SIG-M5 treated with dmso at 0.1 percent for 504 hours (cell line): ENCODE results near the gene MUSK.

ENCODE experiments used
- DNase-seq: peaks from one replicate; lab custom pipeline; 2025; ENCODE audit not compliant: unreplicated experiment; lab: John Stamatoyannopoulos, UW

MUSK gene

DNA sequence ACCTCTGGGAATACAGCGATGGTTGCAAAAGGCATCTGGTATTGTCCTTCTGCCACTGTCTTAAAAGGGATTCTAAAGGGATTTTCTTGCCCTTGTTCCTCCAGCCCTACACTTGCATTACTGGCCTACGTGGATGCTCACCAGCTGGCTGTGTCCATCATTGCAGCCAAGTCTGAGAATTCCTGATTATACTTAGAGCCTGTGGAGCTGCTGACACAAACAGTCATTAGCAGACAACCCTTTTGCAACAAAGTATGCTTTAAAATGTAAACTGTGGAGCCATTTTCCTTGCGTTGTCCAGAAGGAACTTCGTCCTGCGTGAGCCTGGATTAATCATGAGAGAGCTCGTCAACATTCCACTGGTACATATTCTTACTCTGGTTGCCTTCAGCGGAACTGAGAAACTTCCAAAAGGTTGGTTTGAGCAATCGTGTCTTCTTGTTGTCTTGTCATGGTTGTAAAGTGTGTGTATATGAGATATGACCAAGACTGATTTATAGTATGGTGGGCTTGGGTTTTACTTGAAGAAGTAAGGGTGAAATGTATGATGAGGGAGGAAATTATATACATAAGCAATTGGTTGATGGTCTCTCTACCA is at the start of gene MUSK:
TSS of gene MUSK (plus strand) at position 222 of the 598 bp plus-strand sequence. CDS start at position 336, 114 bp downstream.
- no peak for DNase-seq

- no peak for DNase-seq
These were observed 48.8 kb upstream of the MUSK start for GRCh38 chr9:110619831-110620230.

- no peak for DNase-seq
These were observed 47.9 kb upstream of the MUSK start for GRCh38 chr9:110620726-110621125.

- no peak for DNase-seq
These were observed 46.2 kb upstream of the MUSK start for GRCh38 chr9:110622368-110622767.

DNA sequence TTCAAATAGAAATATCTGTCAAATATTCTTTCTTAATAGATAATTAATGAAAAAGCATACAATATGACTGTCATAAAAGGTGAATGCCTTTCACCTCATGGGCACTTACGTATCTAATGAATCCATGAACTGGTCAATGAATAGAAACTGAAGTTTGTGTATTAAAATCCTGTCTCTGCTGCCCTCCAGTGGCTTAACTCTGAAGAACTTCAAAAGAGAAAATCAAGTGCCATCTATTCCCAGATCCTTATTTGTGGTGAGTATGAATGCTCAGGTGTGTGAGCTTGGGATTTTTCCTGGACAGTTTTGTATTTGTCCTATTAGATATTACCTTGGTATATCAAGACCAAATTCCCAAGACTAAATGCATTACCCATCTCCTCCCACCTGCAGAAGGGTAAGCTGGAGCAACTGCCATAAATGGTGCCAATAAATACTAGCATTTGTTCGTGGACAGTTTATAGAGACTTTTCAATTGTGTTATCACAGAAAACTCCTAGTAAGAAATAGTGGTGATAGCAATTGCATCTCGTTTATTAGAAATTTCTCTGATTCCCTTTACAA is 45.0 kb upstream of the MUSK start:
- DNase-seq = peak; percentile 28

DNA sequence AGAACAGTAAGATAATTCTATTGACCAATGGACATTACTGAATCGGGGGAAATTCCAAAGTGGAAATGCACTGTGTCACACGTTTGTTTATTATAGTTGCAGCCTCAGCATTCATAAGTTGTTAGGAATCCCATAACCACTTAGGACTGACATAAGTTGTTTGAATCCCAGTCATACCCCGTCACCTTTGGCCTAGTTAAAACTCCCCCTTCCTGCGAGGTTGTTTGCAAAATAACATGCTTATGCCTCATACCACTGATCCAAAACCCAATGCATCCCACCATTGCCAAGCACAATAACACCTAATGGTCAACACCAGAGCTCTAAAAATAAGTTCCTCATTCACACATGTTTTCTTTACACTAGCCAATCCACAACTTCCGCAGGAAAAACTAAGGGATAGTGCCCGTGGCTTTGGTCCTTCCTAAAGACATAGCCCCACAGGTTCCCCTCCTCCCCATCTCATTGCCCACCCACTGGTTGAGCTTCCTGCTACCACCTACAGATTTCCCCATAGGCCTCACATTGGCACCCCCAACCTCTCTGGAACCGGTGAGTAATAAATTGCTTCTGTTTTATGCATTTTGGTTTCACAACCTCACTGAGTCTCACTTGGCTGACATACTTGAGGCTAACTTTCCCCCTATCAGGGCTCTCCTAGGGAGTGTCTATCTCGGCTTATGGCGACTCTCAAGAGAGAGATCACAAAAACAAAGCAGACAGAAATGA is 42.3 kb upstream of the MUSK start:
- DNase-seq = no peak

DNA sequence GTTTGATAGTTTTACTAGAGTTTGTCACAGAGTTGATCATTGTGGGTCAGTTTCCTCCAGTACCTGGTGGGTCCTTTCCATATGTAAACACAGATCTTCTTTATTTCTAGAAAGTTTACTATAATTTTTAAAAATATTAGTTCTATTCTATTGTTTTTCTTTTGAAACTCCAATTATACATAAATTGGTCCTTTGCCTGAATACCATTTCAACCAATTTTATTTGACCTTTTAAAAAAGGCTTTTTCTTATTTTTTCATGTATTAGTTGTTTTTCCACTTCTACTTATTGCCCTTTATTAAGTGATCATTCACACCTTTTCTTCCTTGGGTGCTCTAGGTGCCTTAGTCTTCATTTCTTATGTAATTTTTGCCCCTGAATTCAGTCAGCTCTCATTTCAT is 33.0 kb upstream of the MUSK start:
- DNase-seq = no peak

- DNase-seq = no peak
These were observed 30.1 kb upstream of the MUSK start for GRCh38 chr9:110638381-110638954.

DNA sequence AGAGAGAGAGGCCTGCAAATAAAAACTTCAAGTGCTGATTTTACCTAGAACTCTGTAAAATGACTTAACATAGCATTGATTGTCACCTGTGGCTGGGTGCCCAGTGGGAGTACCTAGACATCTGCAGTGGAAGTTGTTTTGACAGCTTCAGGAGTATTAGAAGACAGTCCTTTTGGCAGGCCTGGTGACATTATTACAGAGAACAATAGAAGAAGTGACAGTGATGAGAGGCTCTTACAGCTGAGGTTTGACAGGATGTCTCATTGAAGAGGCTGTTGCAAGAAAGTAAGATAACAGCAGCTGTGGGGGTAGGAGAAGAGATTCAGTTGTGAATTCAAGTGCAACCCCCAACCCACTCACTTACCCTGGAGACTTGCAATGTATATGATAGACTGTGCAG is 27.9 kb upstream of the MUSK start:
- DNase-seq = no peak

DNA sequence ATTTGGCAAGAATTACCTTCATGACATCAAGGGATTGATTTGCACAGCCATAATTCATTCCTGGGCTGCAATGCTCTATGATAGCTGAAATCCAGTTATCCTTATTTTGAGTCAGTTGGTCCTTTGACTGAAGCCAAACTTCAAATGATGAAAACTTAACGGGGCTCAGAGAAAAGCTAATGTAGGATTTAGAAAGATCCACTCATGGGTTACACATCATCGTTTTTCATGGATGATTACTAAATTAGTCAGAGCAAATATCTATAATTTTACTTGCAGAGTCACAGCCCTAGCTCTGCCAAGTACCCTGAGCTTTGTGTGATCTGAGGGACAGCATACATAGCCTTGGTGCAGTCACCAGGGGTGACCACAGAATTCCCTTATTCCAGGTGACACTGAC is 27.3 kb upstream of the MUSK start:
- no peak for DNase-seq

DNA sequence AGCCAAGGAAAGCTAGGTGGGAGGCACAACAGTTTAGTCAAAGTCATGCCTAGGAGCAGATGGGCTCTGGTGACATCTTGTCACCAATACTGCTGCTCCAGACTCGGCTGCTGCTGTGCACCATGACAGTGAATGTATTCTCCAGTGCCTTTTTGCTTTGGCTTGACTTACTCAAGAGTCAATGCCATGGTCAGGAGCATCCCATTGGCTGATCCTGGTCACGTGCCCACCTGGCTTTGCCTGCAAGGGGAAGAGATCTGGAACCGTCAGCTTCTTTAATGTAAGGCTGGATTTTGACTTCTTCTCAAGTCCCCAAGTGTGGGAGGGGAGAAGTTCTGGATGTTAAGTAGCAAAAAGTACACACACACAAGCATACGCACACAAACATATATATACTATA is 19.9 kb upstream of the MUSK start:
- no peak for DNase-seq

- no peak for DNase-seq
These were observed 18.3 kb upstream of the MUSK start for GRCh38 chr9:110650261-110650660.

GRCh38 chr9:110650991-110651411 is 17.6 kb upstream of the MUSK start:
- DNase-seq = no peak

GRCh38 chr9:110655754-110656641 is 12.6 kb upstream of the MUSK start:
- DNase-seq = no peak

DNA sequence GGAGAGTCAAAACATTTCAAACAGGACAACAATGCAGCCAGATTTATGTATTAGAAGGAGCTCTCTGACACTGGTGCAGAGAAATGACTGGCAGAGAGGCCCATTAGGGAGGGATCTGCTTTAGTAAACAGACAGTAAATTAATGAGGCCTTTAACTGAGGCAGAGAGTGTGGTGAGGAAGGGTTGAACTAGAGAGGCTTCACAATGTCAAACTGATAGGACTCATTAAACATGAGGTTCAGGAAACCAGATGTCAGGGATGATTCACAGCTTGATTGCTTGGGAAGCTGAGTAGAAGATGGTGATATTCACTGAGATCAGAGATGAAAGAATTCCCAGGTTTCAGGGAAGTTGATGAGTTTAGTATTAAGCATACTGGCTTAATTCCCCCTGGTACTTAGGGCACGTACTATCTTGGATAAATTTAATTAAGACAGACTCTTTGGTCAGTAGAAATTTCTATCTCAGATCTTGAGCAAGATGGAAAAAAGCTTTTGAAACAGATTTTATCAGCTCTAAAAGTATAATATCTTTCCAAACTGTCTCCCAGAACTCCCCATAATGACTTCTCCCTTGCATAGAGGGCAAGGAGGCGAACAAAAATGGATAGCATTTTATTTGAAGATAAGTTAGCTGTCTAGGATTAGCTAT is 8.6 kb upstream of the MUSK start:
- no peak for DNase-seq

GRCh38 chr9:110669433-110669832 is 842 bp downstream of the MUSK start:
- DNase-seq = no peak

- no peak for DNase-seq
These were observed 3.3 kb downstream of the MUSK start for GRCh38 chr9:110671849-110672248.

DNA sequence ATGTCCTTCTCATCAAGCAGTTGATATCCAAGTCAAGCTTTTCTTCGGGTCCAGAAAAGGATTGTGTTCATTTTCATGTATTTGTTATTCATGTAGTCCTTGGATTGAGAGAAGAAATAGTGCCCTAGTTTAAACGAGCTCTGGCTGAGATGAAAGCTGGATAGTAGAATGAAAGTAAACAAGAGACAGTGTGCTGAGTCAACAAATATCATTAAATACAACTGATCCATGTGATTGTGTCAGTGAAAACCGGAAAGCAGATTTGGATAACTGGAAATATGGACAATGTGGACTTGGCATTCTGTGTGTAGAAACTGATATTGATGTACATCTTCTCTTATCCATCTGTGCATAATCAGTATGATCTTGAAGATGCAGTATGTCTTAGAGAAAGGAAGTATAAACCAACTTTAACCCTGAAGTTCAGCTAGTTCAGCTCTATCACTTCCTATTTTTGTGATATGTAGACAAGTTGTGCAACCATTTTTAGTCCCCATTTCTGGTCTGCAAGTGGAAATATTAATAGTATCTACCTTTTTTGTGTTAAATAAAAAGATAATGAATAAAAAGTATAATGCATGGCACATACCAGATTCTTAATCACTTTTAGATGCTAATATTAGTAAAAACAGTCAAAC is 4.4 kb downstream of the MUSK start:
- peak; percentile 6 for DNase-seq

DNA sequence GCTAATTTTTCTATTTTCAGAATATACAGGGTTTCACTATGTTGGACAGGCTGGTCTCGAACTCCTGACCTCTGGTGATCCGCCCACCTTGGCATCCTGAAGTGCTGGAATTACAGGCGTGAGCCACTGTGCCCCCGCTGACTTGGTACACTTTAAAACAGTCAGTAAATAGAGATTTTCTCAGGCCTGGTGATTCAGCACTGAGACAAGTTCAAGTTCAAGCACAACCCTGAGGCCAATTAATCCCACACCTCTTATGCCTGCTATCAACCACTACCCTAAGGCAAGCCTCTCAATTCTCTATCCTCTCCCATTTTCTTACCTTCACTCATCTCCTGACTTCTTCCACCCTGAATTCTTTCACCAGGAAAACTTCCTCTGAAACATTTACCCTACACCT is 18.9 kb downstream of the MUSK start:
- DNase-seq = no peak

DNA sequence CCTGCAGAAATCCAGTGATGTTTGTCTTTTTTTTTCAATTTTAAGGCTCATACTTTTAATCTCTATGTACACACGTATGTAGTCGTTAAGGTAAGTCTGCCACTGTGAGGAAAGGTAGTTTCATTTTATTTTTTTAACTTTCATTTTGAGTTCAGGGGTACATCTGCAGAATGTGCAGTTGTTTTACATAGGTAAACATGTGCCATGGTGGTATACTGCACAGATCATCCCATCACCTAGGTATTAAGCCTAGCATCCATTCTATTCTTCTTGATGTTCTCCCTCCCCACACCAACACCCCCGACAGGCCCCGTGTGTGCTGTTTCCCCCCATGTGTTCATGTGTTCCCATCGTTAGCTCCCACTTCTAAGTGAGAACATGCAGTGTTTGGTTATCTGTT is 19.7 kb downstream of the MUSK start:
- no peak for DNase-seq
